SK-N-MC (cell line): ENCODE results near the gene EPS15.

Experiments used
- EZH2 ChIP-seq: fragments of 200-600 bp; sonication (generic); IDR thresholded peaks from one replicate; pipeline ENCODE4 v1.6.1; 2017; ENCODE audit warnings: antibody characterized with exemption
- POLR2AphosphoS5 ChIP-seq: IDR thresholded peaks from 2 replicates; pipeline ENCODE4 v1.6.1; 2012; ENCODE audit warnings: mild to moderate bottlenecking, low read depth, low read length, borderline replicate concordance

- no peak for TF ChIP-seq EZH2
- no peak for TF ChIP-seq POLR2AphosphoS5
These were observed 208.0 kb downstream of the EPS15 start for GRCh38 chr1:51310871-51311613.
